Natural killer cell (primary cell): ENCODE results near the gene RFX7. TPM values are rescaled to one million over a fixed set of nuclear protein-coding genes. Genes with fewer than 3 reads are reported as not detected.

ENCODE experiments used
- ATAC-seq, 3 donors: fragments of 150-1000 bp in 2 of 3; fragments of 200-7000 bp in 1 of 3; cut with Tn5 transposase; 1 replicate in 1 of 3; 2 replicates in 2 of 3; pipeline ENCODE4 v1.10.0; 2021; ENCODE audit warnings: mild to moderate bottlenecking in 2 of 3, moderate library complexity in 2 of 3
- DNase-seq, 2 donors: peaks; one replicate each; pipeline versions ENCODE4 v3.0.0 to v3.0.0-alpha.2; 2013 to 2021; ENCODE audit warnings: mixed read lengths in 1 of 2
- H3K27ac ChIP-seq: one replicate; pipeline ENCODE4 v1.5.1; 2013; ENCODE audit warnings: mild to moderate bottlenecking, low read length
- H3K27me3 ChIP-seq: one replicate; pipeline ENCODE4 v1.6.1; 2013; ENCODE audit warnings: low read length; ENCODE audit not compliant: control insufficient read depth, insufficient read depth
- H3K36me3 ChIP-seq: one replicate; pipeline ENCODE4 v1.6.1; 2013; ENCODE audit warnings: low read length; ENCODE audit not compliant: control insufficient read depth, insufficient read depth
- H3K4me1 ChIP-seq: one replicate; pipeline ENCODE4 v1.6.1; 2013; ENCODE audit warnings: low read length; ENCODE audit not compliant: control insufficient read depth, insufficient read depth
- H3K4me3 ChIP-seq: one replicate; pipeline ENCODE4 v1.5.1; 2013; ENCODE audit warnings: low read length
- H3K9me3 ChIP-seq: one replicate; pipeline ENCODE4 v1.6.1; 2013; ENCODE audit warnings: low read length; ENCODE audit not compliant: control insufficient read depth, insufficient read depth
- H3K27ac Mint-ChIP-seq, 2 donors: one replicate each; pipeline ENCODE4 v1.8.0; 2022; ENCODE audit warnings: mild to moderate bottlenecking in 2 of 2, mixed read lengths in 2 of 2, moderate library complexity in 1 of 2
- H3K27me3 Mint-ChIP-seq, 2 donors: one replicate each; pipeline ENCODE4 v1.8.0; 2022; ENCODE audit warnings: low read depth in 2 of 2, mixed read lengths in 2 of 2
- H3K36me3 Mint-ChIP-seq: one replicate; pipeline ENCODE4 v1.8.0; 2022; ENCODE audit warnings: mixed read lengths
- H3K4me1 Mint-ChIP-seq, 2 donors: one replicate each; pipeline ENCODE4 v1.8.0; 2022; ENCODE audit warnings: mixed read lengths in 2 of 2
- H3K4me3 Mint-ChIP-seq: one replicate; pipeline ENCODE4 v1.8.0; 2022; ENCODE audit warnings: mild to moderate bottlenecking, moderate library complexity, mixed read lengths
- H3K9me3 Mint-ChIP-seq, 2 donors: one replicate each; pipeline ENCODE4 v1.8.0; 2022; ENCODE audit warnings: mixed read lengths in 2 of 2
- WGBS: methylation state at CpG from one replicate; pipeline ENCODE4 v1.1.7; 2013; ENCODE audit warnings: missing lambda C conversion rate; ENCODE audit not compliant: insufficient coverage; 5-methylcytosine and 5-hydroxymethylcytosine counted together
- intact Hi-C: fragments of 100-400 bp; cut with micrococcal nuclease; formaldehyde crosslinking; loops from one replicate; pipeline ENCODE4 v1.14.2; 2022
- total RNA-seq, 4 donors: library from RNA; stranded (reverse); fragments of 120-200 nt in 1 of 4; gene quantifications; one replicate each; pipeline versions ENCODE4 v1.2.3 to v1.2.4, GENCODE V29; 2013 to 2022
- TF ChIP-seq, protein P1 (sequence below): fragments of 200-600 bp; IDR thresholded peaks from one replicate; pipeline ENCODE4 v1.8.0; 2022; ENCODE audit warnings: antibody characterized with exemption

RFX7 gene
- total RNA-seq, 3 donors from 2014 or later (not counting 1 experiment from before 2014, with no cell fraction given) = 25.0 to 37.4 (median 33.8) TPM

- Mint-ChIP-seq H3K27me3 (peaks cover 8 to 18% of the 10 kb centered on the region in 2 donors), H3K4me1 (peaks cover 25% of the 10 kb centered on the region in 2 donors), H3K36me3 (no peaks in the 10 kb centered on the region), H3K4me3 (no peak overlapping the region), H3K9me3 (no peaks in the 10 kb centered on the region), H3K27ac (no peak overlapping the region)
- intact Hi-C loops = loop anchor here (5.0 to 10.0 kb wide), 2 partner anchors 179 to 254 kb away; partner anchors contain the start of gene NEDD4
- Histone ChIP-seq H3K36me3 (no peaks in the 10 kb centered on the region), H3K9me3 (no peaks in the 10 kb centered on the region), H3K4me1 (peaks cover 21% of the 10 kb centered on the region), H3K27me3 (peaks cover 5% of the 10 kb centered on the region), H3K4me3 (no peak overlapping the region), H3K27ac (no peak overlapping the region)
- no peak for DNase-seq
- ATAC-seq = no peak
- WGBS = 88% methylated on average over 1 of the region's 3 CpGs
- TF ChIP-seq, protein P1, sequence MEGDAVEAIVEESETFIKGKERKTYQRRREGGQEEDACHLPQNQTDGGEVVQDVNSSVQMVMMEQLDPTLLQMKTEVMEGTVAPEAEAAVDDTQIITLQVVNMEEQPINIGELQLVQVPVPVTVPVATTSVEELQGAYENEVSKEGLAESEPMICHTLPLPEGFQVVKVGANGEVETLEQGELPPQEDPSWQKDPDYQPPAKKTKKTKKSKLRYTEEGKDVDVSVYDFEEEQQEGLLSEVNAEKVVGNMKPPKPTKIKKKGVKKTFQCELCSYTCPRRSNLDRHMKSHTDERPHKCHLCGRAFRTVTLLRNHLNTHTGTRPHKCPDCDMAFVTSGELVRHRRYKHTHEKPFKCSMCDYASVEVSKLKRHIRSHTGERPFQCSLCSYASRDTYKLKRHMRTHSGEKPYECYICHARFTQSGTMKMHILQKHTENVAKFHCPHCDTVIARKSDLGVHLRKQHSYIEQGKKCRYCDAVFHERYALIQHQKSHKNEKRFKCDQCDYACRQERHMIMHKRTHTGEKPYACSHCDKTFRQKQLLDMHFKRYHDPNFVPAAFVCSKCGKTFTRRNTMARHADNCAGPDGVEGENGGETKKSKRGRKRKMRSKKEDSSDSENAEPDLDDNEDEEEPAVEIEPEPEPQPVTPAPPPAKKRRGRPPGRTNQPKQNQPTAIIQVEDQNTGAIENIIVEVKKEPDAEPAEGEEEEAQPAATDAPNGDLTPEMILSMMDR = no peak
Observed at GRCh38 chr15:56248311-56248992, 4.8 kb upstream of the RFX7 start.

- peaks cover 30% of the 10 kb centered on the region in 2 donors for H3K4me1 Mint-ChIP-seq
- no peak overlapping the region for H3K4me3 ChIP-seq
- TF ChIP-seq, protein P1 = no peak
- H3K4me1 ChIP-seq = peaks cover 21% of the 10 kb centered on the region
- H3K36me3 ChIP-seq = no peaks in the 10 kb centered on the region
- H3K27me3 Mint-ChIP-seq = peaks cover 0 to 13% of the 10 kb centered on the region in 2 donors
- no peak overlapping the region for H3K27ac ChIP-seq
- no peak overlapping the region for H3K4me3 Mint-ChIP-seq
- intact Hi-C loops = loop anchor here (5.0 to 10.0 kb wide), 2 partner anchors 180 to 252 kb away; partner anchors contain the start of gene NEDD4
- no peaks in the 10 kb centered on the region for H3K27me3 ChIP-seq
- DNase-seq (no peak), ATAC-seq (no peak)
- H3K9me3 Mint-ChIP-seq = no peaks in the 10 kb centered on the region
- H3K9me3 ChIP-seq = no peaks in the 10 kb centered on the region
- no peaks in the 10 kb centered on the region for H3K36me3 Mint-ChIP-seq
- no peak overlapping the region for H3K27ac Mint-ChIP-seq
- WGBS = 100% methylated on average over 1 of the region's 2 CpGs
Observed at GRCh38 chr15:56247266-56247665, 3.6 kb upstream of the RFX7 start.

GRCh38 chr15:56245871-56246814, 2.5 kb upstream of the RFX7 start:
- H3K36me3 Mint-ChIP-seq = no peaks in the 10 kb centered on the region
- peaks cover 35 to 38% of the 10 kb centered on the region in 2 donors for H3K4me1 Mint-ChIP-seq
- H3K27ac ChIP-seq = peak overlapping the region; percentile 68
- DNase-seq (peak; percentile 81 to 92), ATAC-seq (peak; percentile 78 to 89 (median 80))
- TF ChIP-seq, protein P1 = peak; percentile 100
- intact Hi-C loops = loop anchor here (5.0 to 10.0 kb wide), 2 partner anchors 181 to 251 kb away; partner anchors contain the start of gene NEDD4
- H3K27me3 ChIP-seq = no peaks in the 10 kb centered on the region
- peak overlapping the region; percentile 89 to 90 for H3K27ac Mint-ChIP-seq
- H3K27me3 Mint-ChIP-seq = peaks cover 0 to 5% of the 10 kb centered on the region in 2 donors
- no peaks in the 10 kb centered on the region for H3K9me3 ChIP-seq
- H3K4me1 ChIP-seq = peaks cover 21% of the 10 kb centered on the region
- no peaks in the 10 kb centered on the region for H3K9me3 Mint-ChIP-seq
- no peaks in the 10 kb centered on the region for H3K36me3 ChIP-seq
- WGBS = 1% methylated on average over 15 of the region's 15 CpGs
- H3K4me3 ChIP-seq = peak overlapping the region; percentile 25
- peak overlapping the region; percentile 92 for H3K4me3 Mint-ChIP-seq
